ENCODE data around the gene MRPL4. TPM values are rescaled to one million over a fixed set of nuclear protein-coding genes. Genes with fewer than 3 reads are reported as not detected.

The MRPL4 gene
- total RNA-seq, 1 experiment from 2014 or later = 146 TPM

- Histone ChIP-seq H4K20me1 (ENCODE audit: insufficient read depth) (no peaks in the 10 kb centered on the region), H3K9ac (ENCODE audit: low read length) (no peak overlapping the region), H3K4me2 (ENCODE audit: low read length) (no peak overlapping the region), H2AFZ (ENCODE audit: low read depth, low read length, poor library complexity, severe bottlenecking) (no peak overlapping the region), H3K9me3 (ENCODE audit: control insufficient read depth in 1 of 2, insufficient read depth in 1 of 2, low read depth in 1 of 2, low read length in 2 of 2) (no peaks in the 10 kb centered on the region), H3K4me3 (replicated peaks in 1 of 2; ENCODE audit: low read depth in 1 of 2, low read length in 2 of 2) (no peak overlapping the region), H3K27me3 (ENCODE audit: insufficient read depth, low read length) (no peaks in the 10 kb centered on the region), H3K9me2 (ENCODE audit: insufficient read depth) (no peaks in the 10 kb centered on the region), H3K36me3 (ENCODE audit: control insufficient read depth in 1 of 2, insufficient read depth in 2 of 2, low read length in 2 of 2) (no peaks in the 10 kb centered on the region), H3K79me2 (ENCODE audit: insufficient read depth, low read length) (peaks cover 6% of the 10 kb centered on the region; the same call in 1 of the 2 replicates), H3K4me1 (ENCODE audit: control insufficient read depth in 1 of 2, insufficient read depth in 2 of 2, low read length in 2 of 2) (peaks cover 4 to 34% of the 10 kb centered on the region in 2 experiments; a peak in 3 of 4 replicates), H3K27ac (ENCODE audit: low read depth, low read length) (no peak overlapping the region)
- RAD21 ChIA-PET (ENCODE audit: low non-redundant PET in 1 of 2, low total read pairs in 2 of 2, uncharacterized antibody in 2 of 2, unreplicated experiment in 2 of 2) = no interaction called here
- TF ChIP-seq EGR1 (IDR thresholded peaks at IDR 0.05; ENCODE audit: low read depth) (no peak), YY1 (IDR thresholded peaks at IDR 0.05; ENCODE audit: extremely low read depth, insufficient replicate concordance, low read depth, low read length) (no peak), POLR2AphosphoS5 (IDR thresholded peaks at IDR 0.05; ENCODE audit: low read depth, low read length) (no peak), CEBPB (IDR thresholded peaks at IDR 0.05; ENCODE audit: low read depth) (no peak), TCF7L2 (IDR thresholded peaks at IDR 0.05; ENCODE audit: borderline replicate concordance, extremely low read depth, insufficient read depth, insufficient read length) (no peak), FOSL1 (IDR thresholded peaks at IDR 0.05; ENCODE audit: low read depth) (no peak), SRF (IDR thresholded peaks at IDR 0.05; ENCODE audit: low read depth) (no peak), POLR2A (IDR thresholded peaks at IDR 0.05; ENCODE audit: borderline replicate concordance, extremely low read depth, insufficient read depth, insufficient read length) (no peak), ATF3 (IDR thresholded peaks at IDR 0.05) (no peak), ZNF274 (IDR thresholded peaks at IDR 0.05; ENCODE audit: low read depth, low read length) (no peak)
- TF ChIP-seq, protein P1, sequence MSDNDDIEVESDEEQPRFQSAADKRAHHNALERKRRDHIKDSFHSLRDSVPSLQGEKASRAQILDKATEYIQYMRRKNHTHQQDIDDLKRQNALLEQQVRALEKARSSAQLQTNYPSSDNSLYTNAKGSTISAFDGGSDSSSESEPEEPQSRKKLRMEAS (IDR thresholded peaks at IDR 0.05) = no peak
- DNase-seq (ENCODE audit: low read depth, low spot score) (no peak), ATAC-seq (no peak)
- intact Hi-C loops (cut with micrococcal nuclease) = no loop called here
- POLR2A ChIA-PET = no interaction called here
- no TSS peak for BruUV-seq (replicated peaks)
- CTCF ChIA-PET = no interaction called here
Measured at GRCh38 chr19:10233946-10234345, 18.1 kb upstream of the MRPL4 start.

GRCh38 chr19:10235003-10235402 lies 17.0 kb upstream of the MRPL4 start:
- Histone ChIP-seq H3K9me2 (ENCODE audit: insufficient read depth) (no peaks in the 10 kb centered on the region), H3K79me2 (ENCODE audit: insufficient read depth, low read length) (peaks cover 6% of the 10 kb centered on the region; the same call in 1 of the 2 replicates), H3K4me1 (ENCODE audit: control insufficient read depth in 1 of 2, insufficient read depth in 2 of 2, low read length in 2 of 2) (peaks cover 4 to 34% of the 10 kb centered on the region in 2 experiments; a peak in 3 of 4 replicates), H3K27ac (ENCODE audit: low read depth, low read length) (no peak overlapping the region), H3K4me2 (ENCODE audit: low read length) (no peak overlapping the region), H2AFZ (ENCODE audit: low read depth, low read length, poor library complexity, severe bottlenecking) (no peak overlapping the region), H3K36me3 (ENCODE audit: control insufficient read depth in 1 of 2, insufficient read depth in 2 of 2, low read length in 2 of 2) (no peaks in the 10 kb centered on the region), H3K9ac (ENCODE audit: low read length) (no peak overlapping the region), H3K9me3 (ENCODE audit: control insufficient read depth in 1 of 2, insufficient read depth in 1 of 2, low read depth in 1 of 2, low read length in 2 of 2) (no peaks in the 10 kb centered on the region), H4K20me1 (ENCODE audit: insufficient read depth) (no peaks in the 10 kb centered on the region), H3K4me3 (replicated peaks in 1 of 2; ENCODE audit: low read depth in 1 of 2, low read length in 2 of 2) (no peak overlapping the region), H3K27me3 (ENCODE audit: insufficient read depth, low read length) (no peaks in the 10 kb centered on the region)
- BruUV-seq (replicated peaks) = no TSS peak
- ATAC-seq (no peak), DNase-seq (ENCODE audit: low read depth, low spot score) (no peak)
- CTCF ChIA-PET = no interaction called here
- POLR2A ChIA-PET = no interaction called here
- RAD21 ChIA-PET (ENCODE audit: low non-redundant PET in 1 of 2, low total read pairs in 2 of 2, uncharacterized antibody in 2 of 2, unreplicated experiment in 2 of 2) = no interaction called here
- intact Hi-C loops (cut with micrococcal nuclease) = no loop called here
- TF ChIP-seq FOSL1 (IDR thresholded peaks at IDR 0.05; ENCODE audit: low read depth) (no peak), CEBPB (IDR thresholded peaks at IDR 0.05; ENCODE audit: low read depth) (no peak), POLR2A (IDR thresholded peaks at IDR 0.05; ENCODE audit: borderline replicate concordance, extremely low read depth, insufficient read depth, insufficient read length) (no peak), SRF (IDR thresholded peaks at IDR 0.05; ENCODE audit: low read depth) (no peak), EZH2 (IDR thresholded peaks at IDR 0.05) (no peak), ZNF274 (IDR thresholded peaks at IDR 0.05; ENCODE audit: low read depth, low read length) (no peak), ZFX (IDR thresholded peaks at IDR 0.05) (no peak), CTCF (IDR thresholded peaks at IDR 0.05 in 2 of 3, conservative IDR thresholded peaks at IDR 0.05 in 1 of 3; ENCODE audit: borderline replicate concordance in 1 of 3, insufficient read depth in 1 of 3, low read depth in 2 of 3, low read length in 2 of 3) (no peak)
- TF ChIP-seq, protein P2, sequence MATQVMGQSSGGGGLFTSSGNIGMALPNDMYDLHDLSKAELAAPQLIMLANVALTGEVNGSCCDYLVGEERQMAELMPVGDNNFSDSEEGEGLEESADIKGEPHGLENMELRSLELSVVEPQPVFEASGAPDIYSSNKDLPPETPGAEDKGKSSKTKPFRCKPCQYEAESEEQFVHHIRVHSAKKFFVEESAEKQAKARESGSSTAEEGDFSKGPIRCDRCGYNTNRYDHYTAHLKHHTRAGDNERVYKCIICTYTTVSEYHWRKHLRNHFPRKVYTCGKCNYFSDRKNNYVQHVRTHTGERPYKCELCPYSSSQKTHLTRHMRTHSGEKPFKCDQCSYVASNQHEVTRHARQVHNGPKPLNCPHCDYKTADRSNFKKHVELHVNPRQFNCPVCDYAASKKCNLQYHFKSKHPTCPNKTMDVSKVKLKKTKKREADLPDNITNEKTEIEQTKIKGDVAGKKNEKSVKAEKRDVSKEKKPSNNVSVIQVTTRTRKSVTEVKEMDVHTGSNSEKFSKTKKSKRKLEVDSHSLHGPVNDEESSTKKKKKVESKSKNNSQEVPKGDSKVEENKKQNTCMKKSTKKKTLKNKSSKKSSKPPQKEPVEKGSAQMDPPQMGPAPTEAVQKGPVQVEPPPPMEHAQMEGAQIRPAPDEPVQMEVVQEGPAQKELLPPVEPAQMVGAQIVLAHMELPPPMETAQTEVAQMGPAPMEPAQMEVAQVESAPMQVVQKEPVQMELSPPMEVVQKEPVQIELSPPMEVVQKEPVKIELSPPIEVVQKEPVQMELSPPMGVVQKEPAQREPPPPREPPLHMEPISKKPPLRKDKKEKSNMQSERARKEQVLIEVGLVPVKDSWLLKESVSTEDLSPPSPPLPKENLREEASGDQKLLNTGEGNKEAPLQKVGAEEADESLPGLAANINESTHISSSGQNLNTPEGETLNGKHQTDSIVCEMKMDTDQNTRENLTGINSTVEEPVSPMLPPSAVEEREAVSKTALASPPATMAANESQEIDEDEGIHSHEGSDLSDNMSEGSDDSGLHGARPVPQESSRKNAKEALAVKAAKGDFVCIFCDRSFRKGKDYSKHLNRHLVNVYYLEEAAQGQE (IDR thresholded peaks at IDR 0.05; ENCODE audit: low read depth) = no peak
